MM.1S (cell line): ENCODE data around the gene ALG9.

Source experiments
- CTCF ChIP-seq: fragments of 300-600 bp; sonication (generic); IDR thresholded peaks from 2 replicates; pipeline ENCODE4 v1.5.1; 2016; ENCODE audit warnings: antibody characterized with exemption, low read length, mixed read lengths
- EZH2 ChIP-seq: fragments of 300-600 bp; sonication (generic); optimal IDR thresholded peaks from 2 replicates; pipeline ENCODE3; 2017; ENCODE audit warnings: low read depth, mild to moderate bottlenecking, antibody characterized with exemption, low read length, mixed read lengths
- EZH2phosphoT487 ChIP-seq: fragments of 300-600 bp; sonication (generic); IDR thresholded peaks from 2 replicates; pipeline ENCODE4 v1.6.1; 2018; ENCODE audit warnings: antibody characterized with exemption, low read length

DNA sequence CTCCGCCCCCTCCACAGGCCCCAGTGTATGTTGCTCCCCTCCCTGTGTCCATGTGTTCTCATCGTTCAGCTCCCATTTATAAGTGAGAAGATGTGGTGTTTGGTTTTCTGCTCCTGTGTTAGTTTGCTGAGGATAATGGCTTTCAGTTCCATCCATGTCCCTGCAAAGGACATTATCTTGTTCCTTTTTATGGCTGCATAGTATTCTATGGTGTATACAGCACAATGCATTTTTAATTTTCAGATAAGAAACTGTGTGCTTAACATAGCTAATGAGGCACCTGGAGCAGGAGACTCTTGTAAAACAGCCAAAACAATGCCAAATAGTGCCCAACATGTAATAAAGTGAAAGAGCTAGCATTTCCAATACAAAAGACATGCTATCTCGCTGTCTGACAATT lies 21.8 kb downstream of the ALG9 start:
- TF ChIP-seq EZH2 (no peak), CTCF (no peak), EZH2phosphoT487 (no peak)
